GM21576 (cell line): ENCODE results near the gene C8B.

Source experiments
- ATAC-seq: cut with Tn5 transposase; IDR thresholded peaks from one replicate; pipeline ENCODE4 v1.9.1; 2021; ENCODE audit warnings: mild to moderate bottlenecking, moderate library complexity; ENCODE audit not compliant: unreplicated experiment

The C8B gene

DNA sequence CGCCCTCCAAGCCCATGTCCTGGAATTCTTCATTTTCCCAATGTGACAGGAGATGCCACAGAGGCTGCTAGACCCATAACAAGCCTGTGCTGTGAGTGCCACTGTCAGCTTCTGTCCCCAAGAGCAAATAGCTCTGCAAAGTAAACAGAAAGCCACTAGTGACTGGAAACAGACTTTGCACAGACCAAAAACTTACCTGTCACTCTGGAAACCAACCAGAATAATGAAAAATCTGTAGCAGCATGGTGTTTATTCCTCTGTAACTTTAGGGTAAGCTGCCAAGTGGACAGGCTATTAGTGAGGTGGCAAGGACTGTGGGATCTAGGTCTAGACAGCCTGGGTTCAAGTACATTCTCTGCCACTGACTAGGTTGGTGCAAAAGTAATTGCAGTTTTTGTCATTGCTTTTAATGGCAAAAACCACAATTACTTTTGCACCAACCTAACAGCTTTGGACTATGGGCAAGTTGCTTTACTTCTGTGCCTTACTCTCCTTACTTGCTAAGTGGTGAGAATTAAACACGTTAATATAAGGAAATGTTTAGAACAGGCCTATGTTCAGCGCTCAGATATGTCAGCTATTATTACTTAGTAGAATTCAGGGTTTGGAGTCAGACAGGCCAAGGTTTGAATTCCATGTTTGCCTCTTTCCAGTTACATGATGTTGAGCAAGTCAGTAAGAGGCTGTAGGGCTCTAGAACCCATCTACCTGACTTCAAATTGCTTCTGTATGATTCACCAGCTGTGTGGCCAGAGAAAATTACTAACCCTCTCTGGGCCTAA, at the start of gene C8B:
Gene C8B (minus strand): TSS at position 100 of the 782 bp plus-strand sequence. CDS start 67 bp downstream, at position 33.
- ATAC-seq, result no peak

DNA sequence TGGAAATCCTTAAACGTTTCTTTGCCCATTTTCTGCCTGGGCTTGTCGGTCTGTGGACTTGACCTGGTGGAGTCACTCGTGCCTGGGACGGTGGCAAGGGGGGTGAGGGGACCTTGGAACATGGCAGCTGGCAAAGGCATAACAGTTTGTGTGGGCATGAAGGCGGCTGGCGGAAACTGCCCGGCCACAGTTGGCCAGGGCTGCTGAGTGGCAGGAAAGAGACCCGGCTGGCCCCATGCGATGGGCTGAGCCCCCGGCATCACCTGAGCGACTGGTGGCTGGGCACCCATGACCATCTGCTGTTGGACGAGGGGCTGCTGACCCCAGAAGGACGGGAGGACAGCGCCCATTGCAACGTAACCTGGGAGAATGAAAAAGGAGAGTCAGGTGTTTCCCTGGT, 49.3 kb upstream of the C8B start:
- no peak for ATAC-seq

DNA sequence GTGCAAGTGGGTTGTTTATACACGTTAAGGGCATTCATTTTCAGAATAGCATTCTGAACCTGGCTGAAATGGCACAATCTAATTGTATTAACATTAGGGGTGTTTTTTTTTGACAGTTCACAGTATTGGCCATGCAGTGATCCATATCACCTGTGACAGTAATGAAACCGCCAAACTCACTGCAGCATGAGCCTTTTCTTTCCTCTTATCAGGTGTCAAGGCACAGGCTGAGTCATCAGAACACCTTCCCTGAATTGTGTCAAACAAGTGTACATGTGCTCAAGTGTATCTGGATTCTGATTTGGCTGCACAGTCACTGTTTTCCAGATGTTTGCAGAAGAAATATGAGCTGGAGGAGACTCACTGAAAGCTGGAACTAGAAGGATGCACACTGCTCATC, 47.7 kb upstream of the C8B start:
- no peak for ATAC-seq

DNA sequence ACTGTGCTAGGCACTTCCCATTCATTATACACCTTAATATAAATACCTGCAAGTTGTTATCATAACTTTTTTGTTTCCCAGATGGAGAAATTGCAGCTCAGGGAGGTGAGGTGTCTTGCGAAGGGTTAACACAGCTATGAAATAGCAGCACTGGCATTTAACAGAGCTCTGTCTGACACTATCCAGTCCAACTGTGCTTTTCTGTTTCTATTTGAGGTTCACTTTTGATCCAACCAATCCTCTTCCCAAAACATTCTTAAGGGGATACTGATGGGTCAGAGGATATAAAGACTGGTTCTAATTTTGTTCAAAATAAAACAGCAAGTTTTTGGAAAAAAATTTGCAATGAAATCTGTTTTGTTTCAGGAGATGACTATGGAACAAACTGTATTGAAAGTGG, 46.5 kb upstream of the C8B start:
- no peak for ATAC-seq

DNA sequence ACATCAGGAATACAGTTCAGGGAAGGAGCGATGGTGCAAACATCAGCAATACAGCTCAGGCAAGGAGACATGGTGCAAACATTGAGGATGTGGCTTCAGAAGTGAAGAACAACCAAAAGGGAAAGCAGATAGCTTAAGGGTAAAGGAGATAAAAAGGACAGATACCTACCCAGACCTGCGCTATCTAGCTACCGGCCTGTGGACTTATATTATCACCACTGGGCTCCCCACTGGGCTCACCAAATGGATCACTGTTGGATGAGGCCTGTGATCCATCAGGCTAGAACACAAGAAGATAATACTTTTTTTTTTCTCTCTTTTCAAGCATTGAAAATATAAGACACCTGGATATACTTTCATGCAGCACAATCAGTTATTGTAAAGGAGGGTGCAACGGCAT, 44.7 kb upstream of the C8B start:
- ATAC-seq, result no peak

DNA sequence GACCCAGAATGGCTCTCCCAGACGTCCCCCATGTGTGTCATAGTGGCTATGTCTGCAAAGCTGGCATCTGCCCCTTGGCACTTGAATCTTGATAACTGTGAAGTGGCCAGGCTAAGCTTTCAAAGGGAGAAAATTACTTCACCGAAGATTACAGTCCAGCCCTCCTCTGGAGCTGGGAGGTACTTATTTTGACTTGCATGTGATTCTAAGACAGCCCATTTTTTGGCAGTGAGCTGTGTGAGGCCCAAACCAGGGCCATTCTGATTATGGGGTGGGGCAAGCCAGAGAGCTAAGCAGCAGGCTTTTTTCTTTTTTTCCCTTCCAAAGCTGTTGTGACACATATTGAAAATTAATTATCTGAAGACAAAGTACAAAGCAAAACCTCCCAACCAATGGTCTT, 42.1 kb upstream of the C8B start:
- no peak for ATAC-seq

DNA sequence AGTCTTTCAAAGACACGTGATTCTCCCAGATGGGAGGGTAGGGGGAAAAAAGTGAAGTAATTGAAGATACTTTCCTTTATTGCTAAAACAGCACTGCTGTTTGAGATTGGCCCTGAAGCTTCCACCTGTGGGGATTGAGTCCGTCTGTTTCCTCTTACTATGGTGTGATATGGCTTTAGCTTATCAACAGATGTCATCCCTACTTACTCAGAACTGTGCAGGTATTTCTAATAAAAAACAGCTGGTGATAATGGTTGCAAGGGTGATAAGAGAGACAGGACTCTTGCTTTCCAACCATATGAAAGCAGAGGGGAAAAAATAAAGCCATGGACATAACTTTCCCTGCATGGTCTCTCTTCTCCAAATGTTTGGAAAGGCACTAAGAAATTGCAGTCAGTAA, 41.7 kb upstream of the C8B start:
- no peak for ATAC-seq

DNA sequence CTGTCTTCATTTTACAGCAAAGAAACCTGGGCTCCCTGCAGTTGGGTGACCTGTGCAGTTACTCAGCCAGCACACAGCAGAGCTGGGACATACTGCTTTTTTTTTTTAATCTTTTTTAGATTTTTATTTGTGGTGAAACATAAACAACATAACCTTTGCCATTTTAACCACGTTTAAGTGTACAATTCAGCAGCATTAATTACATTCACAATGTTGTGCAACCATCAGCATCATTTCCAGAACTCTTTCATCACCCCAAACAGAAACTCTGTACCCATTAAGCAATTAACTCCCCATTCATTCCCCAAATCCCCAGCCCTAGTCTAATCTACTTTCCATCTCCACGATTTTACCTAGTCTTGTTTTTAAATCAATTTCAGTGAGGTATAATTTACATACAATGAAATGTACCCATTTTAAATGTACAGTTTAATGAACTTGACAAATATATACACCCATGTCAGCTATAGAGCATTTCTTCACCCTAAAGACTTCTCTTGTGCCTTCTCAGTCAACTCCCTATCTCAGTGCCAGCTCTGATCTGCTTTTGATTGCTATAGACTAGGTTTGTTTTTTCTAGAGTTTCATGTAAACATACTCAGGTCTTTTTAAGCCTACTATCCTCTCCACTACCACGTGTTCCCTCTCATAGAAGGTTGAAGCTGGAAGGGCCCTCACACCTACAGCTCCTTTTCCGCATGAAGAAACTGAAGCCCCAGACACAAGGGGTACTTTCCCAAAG, 37.8 kb upstream of the C8B start:
- ATAC-seq, result no peak

DNA sequence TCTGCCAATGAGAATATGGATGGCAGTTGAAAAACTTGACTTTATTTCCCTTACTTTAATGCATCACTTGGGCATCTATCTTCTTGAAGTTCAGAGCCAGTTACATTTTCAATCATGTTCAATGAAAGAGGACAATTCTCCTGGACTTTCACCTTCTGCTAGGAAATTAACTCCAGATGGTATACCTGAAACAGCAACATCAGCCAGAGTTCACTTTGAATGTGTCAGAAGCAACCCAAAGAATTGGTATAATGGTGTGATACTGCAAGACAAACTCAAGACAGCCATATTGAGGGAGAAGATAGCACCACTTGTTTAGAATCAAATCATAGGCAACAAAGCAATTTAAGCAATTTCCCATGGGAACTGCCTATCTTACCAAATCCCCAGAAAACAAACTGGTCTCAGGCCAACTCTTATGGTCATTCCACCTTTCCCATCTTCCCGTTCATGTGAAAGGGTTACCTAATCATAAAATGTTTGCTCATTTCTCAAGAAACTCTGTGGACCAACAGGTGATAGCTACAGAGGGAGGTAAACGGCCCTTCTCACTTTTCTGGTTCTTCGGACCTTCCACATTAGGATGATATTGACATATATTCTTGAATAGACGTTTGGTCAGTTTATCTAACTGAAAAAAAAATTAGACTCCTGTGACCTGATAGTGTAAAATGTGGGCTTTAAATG, 29.7 kb upstream of the C8B start:
- ATAC-seq, result no peak

DNA sequence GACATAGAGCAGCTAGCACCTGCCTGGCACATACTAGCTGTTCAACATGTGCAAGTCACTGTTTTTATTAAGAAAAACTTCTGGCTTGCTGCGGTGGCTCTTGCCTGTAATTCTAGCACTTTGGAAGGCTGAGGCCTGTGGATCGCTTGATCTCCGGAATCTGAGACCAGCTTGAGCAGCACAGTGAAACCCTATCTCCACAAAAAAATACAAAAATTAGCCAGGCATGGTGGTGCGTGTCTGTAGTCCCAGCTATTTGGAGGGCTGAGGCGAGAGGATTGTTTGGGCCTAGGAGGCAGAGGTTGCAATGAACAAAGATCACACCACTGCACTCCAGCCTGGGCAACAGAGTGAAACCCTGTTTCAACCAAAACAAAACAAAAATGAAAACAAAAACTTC, 27.7 kb upstream of the C8B start:
- ATAC-seq, result no peak

DNA sequence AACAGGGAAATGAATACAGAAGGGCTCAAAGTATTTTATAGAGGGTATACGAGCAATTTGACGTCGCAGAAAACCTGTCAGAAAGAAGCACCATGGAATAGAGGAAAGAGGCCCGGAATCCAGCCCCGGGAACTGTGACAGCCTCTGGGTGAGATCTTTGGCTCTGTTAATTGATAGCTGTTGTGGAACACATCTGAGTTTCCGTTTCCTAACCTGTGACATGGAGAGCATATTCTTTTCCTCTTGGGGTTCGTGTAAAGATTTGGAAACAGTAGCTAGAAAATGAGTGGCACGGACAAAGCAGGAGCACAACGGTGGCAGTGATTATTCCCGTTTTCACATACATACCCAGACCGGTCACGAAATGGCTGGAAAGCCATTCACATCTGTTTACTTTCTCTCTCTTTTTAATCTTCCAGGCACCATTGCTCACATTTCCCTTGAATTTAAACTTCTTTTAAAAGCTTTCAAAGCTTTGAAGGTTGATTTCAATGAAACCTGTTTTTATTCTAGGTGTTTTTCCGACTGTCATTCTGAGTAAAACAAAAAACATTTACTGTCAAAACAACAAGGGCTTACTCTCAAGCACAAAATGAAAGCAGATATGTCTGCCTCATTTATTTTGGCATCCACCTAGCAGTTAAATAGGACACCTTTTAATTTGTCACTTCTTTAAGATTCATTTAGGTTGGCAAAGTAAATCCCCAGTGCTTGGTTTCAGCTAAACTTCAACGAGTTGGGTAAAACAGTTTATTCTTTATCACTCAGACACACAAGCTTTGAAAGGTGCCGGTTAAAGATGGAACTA, 26.7 kb upstream of the C8B start:
- ATAC-seq, result no peak

DNA sequence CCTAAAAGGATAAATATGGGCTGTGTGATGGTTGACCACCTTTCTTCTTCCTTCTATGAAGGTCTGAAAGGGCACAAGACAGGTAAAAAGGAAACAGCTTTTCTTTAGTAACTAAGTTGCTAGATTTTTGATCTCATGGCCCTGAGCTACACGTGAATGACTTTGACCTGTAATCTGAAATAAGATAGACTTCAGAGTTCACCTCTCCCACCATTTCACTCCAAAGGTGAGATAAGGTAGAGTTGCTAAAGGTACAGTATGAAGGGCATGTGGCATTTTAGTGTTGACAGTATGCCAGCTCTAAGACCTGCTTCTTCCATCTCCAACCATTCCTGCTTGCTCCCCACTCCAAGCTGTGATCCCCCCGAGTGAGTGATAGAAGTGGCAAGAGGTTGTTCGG, 25.8 kb upstream of the C8B start:
- ATAC-seq, result no peak

DNA sequence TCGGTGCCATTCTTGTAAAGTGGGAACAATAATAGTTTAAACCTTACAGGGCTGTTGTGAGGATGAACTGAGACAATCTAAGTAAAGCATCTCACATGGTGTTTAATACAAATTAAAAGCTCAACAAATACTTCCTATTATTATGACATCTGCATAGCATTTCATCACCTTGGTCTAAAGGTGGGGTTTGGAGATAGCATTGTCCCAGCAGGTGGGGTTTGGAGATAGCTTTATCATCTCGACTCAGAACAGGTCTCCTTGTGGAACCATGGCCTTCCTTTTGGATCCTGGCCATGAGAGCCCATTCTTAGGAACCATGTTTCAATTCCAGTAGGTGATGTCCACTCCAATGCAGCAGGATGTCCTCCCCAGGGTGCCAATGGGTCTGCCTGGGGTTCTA, 20.6 kb upstream of the C8B start:
- ATAC-seq, result no peak

DNA sequence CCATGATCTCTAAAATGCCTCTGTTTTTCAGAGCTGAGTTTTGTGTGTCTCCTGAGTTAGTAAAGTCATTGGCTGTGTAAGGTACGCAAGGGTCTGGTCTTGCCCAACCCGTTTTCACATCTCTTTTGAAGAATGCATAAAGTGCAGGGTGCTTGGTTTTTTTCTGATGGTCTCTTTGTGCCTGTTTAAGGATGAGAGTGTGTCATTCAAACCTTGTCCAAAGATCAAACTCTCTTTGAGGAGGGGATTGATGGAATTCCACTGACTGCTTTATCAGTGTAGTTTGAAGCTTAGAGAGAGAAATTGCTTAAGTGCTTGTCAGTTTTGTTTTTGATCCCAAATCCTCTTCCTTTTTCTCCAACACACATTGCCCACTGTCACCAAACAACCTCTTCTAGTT, 20.0 kb upstream of the C8B start:
- no peak for ATAC-seq

DNA sequence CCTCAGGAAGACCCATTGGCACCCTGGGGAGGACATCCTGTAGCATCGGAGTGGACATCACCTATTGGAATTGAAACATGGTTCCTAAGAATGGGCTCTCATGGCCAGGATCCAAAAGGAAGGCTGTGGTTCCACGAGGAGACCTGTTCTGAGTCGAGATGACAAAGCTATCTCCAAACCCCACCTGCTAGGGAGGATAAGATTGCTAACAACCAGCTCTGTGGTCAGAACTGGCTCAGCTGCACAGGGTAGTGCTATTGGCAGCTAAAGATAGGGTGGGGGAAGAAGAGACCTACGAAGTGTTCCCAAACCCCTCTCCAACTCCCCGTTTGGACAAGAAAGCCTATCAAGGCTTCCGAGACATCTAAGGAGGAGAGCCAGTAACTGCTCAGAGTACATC, 17.7 kb upstream of the C8B start:
- no peak for ATAC-seq

DNA sequence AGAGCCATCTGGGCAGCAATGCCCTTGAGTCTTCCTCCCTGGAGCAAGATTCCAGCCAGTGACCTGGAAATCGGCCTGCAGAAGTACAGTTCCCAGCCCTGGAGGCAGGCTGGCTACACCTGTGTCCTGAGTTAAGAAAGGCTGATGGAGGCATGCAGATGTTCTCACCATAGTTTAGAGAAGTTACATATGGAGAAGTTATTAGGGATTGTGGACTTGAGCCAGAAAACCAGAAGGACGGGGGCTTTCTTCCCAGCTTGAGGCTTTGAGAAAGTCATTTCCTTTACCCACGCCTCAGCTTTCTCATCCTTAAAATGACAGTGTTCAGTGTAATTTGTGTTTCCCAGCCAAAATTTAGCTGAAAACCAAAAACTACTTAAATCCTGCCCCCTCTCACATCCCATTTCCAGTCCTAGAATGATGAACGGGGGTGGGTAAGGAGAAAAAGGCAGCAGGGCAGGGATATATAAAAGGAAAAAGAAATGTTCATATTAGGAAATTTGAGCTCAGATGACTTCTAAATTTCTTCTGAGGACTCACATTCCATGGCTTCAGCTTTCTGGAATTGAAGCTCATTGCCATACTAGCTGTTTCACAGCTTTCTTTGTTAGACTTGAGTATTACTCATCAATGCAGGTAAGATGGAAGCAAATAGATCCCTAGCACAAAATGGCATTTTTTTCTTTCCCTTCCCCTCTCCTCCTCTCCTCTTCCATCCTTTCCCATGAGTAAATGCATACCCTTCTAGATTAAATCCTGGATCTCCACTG, 14.4 kb upstream of the C8B start:
- no peak for ATAC-seq

DNA sequence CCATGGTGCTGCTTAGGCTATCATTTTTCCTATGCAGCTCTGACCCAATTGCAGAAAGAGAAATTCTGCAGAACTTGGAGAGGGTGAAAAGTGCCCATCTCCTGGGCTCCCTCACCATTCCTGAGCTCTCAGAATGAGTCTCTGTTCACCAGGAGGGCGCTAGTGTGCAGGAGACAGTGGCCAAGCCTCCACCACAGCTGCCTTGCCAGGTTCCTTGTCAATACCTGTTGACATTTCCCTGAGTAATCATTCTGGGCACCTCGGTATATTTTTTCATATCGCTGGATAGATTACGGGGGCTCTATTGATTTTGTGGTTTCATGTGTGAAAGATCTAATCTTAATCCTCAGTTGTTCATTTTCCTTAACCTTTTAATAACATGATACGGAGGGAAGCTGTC, 13.0 kb upstream of the C8B start:
- no peak for ATAC-seq

DNA sequence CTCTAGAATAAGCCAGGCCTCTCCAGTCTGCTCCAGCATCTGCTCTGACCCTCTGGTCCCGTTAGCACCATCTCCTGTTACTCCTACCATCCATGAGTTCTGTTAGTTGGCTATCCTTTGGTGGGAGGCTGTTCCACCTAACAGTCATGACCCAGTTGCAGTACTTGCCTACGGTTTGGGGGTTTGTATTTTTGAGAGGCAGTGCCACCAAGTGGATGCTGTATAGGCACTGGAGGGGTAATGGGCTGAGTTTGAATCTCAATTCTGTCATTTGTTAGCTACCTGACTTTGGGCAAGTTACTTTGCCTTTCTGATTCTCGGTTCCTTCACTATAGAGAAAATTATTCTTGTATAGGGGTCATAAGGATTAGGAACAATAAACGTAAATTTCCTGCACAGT, 12.1 kb upstream of the C8B start:
- ATAC-seq, result no peak

DNA sequence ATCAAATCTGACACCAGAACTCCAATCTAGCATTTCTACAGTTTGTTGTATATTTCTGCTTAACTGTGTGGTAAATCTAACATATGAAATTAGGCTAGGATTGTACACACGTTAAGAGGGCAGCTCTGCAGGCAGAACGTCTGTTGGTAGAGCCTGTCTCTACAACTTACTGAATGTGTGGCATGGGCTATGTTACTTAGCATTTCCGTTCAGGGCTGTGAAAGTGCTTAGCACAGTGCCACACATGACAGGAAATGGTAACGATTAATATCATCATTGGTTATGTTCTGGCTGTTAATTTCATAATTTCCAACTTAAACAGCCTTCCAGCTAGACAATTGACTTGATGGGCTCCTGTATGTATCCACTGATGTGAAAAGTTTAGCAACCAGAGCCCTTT, 9.6 kb upstream of the C8B start:
- no peak for ATAC-seq

DNA sequence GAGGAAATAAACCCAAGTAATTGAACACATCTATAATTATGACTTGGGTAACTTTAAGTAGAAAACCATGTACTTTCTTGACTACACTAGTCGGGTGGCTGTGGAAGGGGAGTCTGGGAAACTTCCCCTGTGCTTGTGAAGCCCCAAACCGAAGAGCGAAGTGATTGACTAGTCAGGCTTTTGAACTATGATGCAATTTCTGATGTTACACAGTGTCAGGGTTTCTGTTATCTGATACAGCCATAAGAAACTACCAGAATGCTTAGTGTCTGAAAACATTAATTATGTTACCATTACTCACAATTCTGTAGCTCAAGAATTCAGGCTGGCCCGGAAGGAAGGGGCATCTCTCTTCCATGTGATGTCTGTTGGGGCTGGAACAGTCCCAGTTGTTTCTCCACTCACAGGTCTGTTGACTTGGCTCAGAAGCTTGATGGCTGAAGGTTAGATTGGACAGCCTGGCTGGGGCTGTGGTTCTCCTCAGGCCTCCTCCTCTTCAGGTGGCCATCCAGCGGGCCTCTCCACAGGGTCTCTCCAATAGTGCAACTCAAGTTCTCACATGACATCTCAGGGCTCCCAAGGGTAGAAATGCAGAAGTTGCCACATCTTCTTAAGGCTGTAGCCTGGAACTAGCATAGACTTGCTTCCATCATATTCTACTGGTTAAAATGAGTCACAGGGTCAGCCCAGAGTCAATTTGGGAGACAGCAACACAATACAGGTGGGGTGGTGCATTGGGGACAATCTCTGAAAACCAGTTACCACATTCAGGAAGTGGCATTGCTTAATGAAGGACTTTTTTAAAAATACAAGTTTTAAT, 8.3 kb upstream of the C8B start:
- ATAC-seq, result no peak
